OCI-LY7 (cell line): ENCODE measurements around the gene CCDC152. TPM values are rescaled to one million over a fixed set of nuclear protein-coding genes. Genes with fewer than 3 reads are reported as not detected.

ENCODE experiments used
- BruUV-seq: library from RNA; stranded (reverse); fragments of 400-500 nt; replicated peaks from 2 replicates; lab custom pipeline; 2021; lab: Mats Ljungman, UMichigan
- CTCF ChIA-PET: fragments of 300-600 bp; sonication (Branson Sonifier 250); formaldehyde crosslinking; loops from one replicate; lab custom pipeline; 2022; ENCODE audit warnings: antibody characterized with exemption; ENCODE audit not compliant: unreplicated experiment; lab: Charles Lee
- POLR2A ChIA-PET: fragments of 300-600 bp; sonication (Branson Sonifier 250); formaldehyde crosslinking; loops from one replicate; lab custom pipeline; 2022; ENCODE audit warnings: antibody characterized with exemption; lab: Charles Lee
- DNase-seq: peaks from one replicate; pipeline ENCODE4 v3.0.0-alpha.2; 2015; ENCODE audit warnings: low spot score
- H2AFZ ChIP-seq: fragments of 200-600 bp; sonication (generic), shearing (Covaris generic); 2 replicates; pipeline ENCODE4 v1.6.1; 2014; ENCODE audit warnings: mild to moderate bottlenecking, antibody characterized with exemption, low read length, moderate library complexity
- H3K27ac ChIP-seq: fragments of 200-600 bp; sonication (generic); 2 replicates; pipeline ENCODE4 v1.5.1; 2014; ENCODE audit warnings: mixed run types, low read depth, mild to moderate bottlenecking, moderate library complexity, low read length, inconsistent platforms; ENCODE audit not compliant: poor library complexity, severe bottlenecking
- H3K36me3 ChIP-seq: fragments of 200-600 bp; sonication (generic); 2 replicates; pipeline ENCODE4 v1.6.1; 2014; ENCODE audit warnings: mild to moderate bottlenecking, antibody characterized with exemption, low read length, moderate library complexity, mixed read lengths; ENCODE audit not compliant: insufficient read depth
- H3K4me1 ChIP-seq: fragments of 200-600 bp; sonication (generic); 2 replicates; pipeline ENCODE4 v1.5.1; 2014; ENCODE audit warnings: mild to moderate bottlenecking, low read length; ENCODE audit not compliant: insufficient read depth, poor library complexity, severe bottlenecking
- H3K4me2 ChIP-seq: fragments of 200-600 bp; sonication (generic); 2 replicates; pipeline ENCODE4 v1.6.1; 2014; ENCODE audit warnings: mild to moderate bottlenecking, low read length
- H3K4me3 ChIP-seq: fragments of 200-600 bp; sonication (generic); 2 replicates; pipeline ENCODE4 v1.5.1; 2014; ENCODE audit warnings: mild to moderate bottlenecking, low read depth, low read length; ENCODE audit not compliant: poor library complexity, severe bottlenecking
- H3K79me2 ChIP-seq: fragments of 200-600 bp; sonication (generic); 2 replicates; pipeline ENCODE4 v1.6.1; 2016; ENCODE audit warnings: low read depth, mild to moderate bottlenecking, low read length, moderate library complexity, mixed read lengths; ENCODE audit not compliant: insufficient read depth
- H3K9me2 ChIP-seq: fragments of 200-600 bp; sonication (generic); 2 replicates; pipeline ENCODE4 v1.6.1; 2016; ENCODE audit warnings: mild to moderate bottlenecking, low read length, mixed read lengths; ENCODE audit not compliant: insufficient read depth
- H3K9me3 ChIP-seq: fragments of 200-600 bp; sonication (generic); 2 replicates; pipeline ENCODE4 v1.6.1; 2014; ENCODE audit warnings: mild to moderate bottlenecking, mixed run types, low read length, mixed read lengths
- H4K20me1 ChIP-seq: fragments of 200-600 bp; sonication (generic); 2 replicates; pipeline ENCODE4 v1.6.1; 2014; ENCODE audit warnings: mild to moderate bottlenecking, antibody characterized with exemption, low read length, moderate library complexity, mixed read lengths; ENCODE audit not compliant: insufficient read depth
- CTCF ChIP-seq: fragments of 200-600 bp; sonication (generic); conservative IDR thresholded peaks from 2 replicates; pipeline ENCODE4 v1.5.1; 2014; ENCODE audit warnings: mild to moderate bottlenecking, antibody characterized with exemption, low read length, moderate library complexity, mixed read lengths
- EZH2phosphoT487 ChIP-seq: fragments of 200-600 bp; sonication (generic); IDR thresholded peaks from 2 replicates; pipeline ENCODE4 v1.6.1; 2018; ENCODE audit warnings: low read depth, borderline replicate concordance, mild to moderate bottlenecking, mixed run types, antibody characterized with exemption, low read length, moderate library complexity, mixed read lengths
- intact Hi-C: fragments of 100-400 bp; cut with micrococcal nuclease; formaldehyde crosslinking; loops from one replicate; pipeline ENCODE4 v1.10.0; 2022; ENCODE audit not compliant: unreplicated experiment
- total RNA-seq, 2 experiments: library from RNA; depleted of rRNA in 1 of 2; stranded (reverse); fragments of >200 nt in 1 of 2; shearing (Covaris generic) in 1 of 2; gene quantifications; 2 replicates each; pipeline ENCODE4 v1.2.3, GENCODE V29; 2014 to 2022

The CCDC152 gene
- total RNA-seq, 2 experiments from 2014 or later, result not detected

GRCh38 chr5:42825422-42826148 is 69.0 kb downstream of the CCDC152 start:
- no peak overlapping the region for H3K4me2 ChIP-seq
- H2AFZ ChIP-seq, result no peak overlapping the region
- CTCF ChIA-PET, result no interaction called here

GRCh38 chr5:42826757-42827515 is 70.3 kb downstream of the CCDC152 start:
- H3K36me3 ChIP-seq, result no peaks in the 10 kb centered on the region
- no peak overlapping the region for H2AFZ ChIP-seq
- no peaks in the 10 kb centered on the region for H3K4me1 ChIP-seq
- DNase-seq, result no peak
- no peaks in the 10 kb centered on the region for H4K20me1 ChIP-seq
- intact Hi-C loops, result no loop called here
- H3K9me3 ChIP-seq, result no peaks in the 10 kb centered on the region
- BruUV-seq, result no TSS peak
- no peak overlapping the region for H3K4me3 ChIP-seq
- no peak overlapping the region for H3K4me2 ChIP-seq
- TF ChIP-seq CTCF, result no peak
- no peak for TF ChIP-seq EZH2phosphoT487
- no peaks in the 10 kb centered on the region for H3K9me2 ChIP-seq
- ChIA-PET CTCF (interaction anchor here (0.6 kb wide), 1 partner anchor 294 kb away, joined by 3 read pairs; the partner anchor contains the start of gene ZNF131), POLR2A (interaction anchor here (0.6 to 1.3 kb wide), 5 partner anchors 14 to 1703 kb away, joined by 3 to 5 read pairs (median 5); no protein-coding TSS in a partner anchor)
- no peak overlapping the region for H3K27ac ChIP-seq
- no peaks in the 10 kb centered on the region for H3K79me2 ChIP-seq

More at GRCh38 chr5:42825422-42826148, 69.0 kb downstream of the CCDC152 start:
- Histone ChIP-seq H3K79me2 (no peaks in the 10 kb centered on the region), H4K20me1 (no peaks in the 10 kb centered on the region), H3K27ac (no peak overlapping the region), H3K4me1 (no peaks in the 10 kb centered on the region), H3K9me2 (no peaks in the 10 kb centered on the region), H3K36me3 (no peaks in the 10 kb centered on the region), H3K9me3 (no peaks in the 10 kb centered on the region), H3K4me3 (no peak overlapping the region)
- no peak for DNase-seq
- POLR2A ChIA-PET, result interaction anchor here (0.6 to 1.3 kb wide), 2 partner anchors 15 to 65 kb away, joined by 5 to 6 read pairs; no protein-coding TSS in a partner anchor
- intact Hi-C loops, result no loop called here
- TF ChIP-seq CTCF (no peak), EZH2phosphoT487 (no peak)
- no TSS peak for BruUV-seq

DNA sequence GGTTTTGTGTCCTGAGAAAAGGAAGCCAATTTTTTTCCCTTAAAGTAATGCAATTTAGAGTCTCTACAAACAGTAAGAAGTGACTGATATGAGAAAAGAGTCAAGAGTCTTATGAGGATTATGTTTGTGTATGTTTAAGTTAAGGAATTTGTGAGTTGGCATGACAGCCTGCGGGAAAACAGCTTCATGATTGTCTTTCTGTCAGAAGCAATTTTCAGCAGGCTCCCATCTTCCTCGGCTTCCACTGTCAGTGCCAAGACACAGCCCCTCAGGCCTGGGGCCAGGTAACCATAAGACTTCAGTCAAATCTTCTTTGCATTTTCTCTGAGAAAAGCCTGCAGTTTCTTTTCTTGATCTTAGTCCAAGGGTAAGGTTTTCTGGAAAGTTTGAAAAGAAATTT is 72.1 kb downstream of the CCDC152 start:
- Histone ChIP-seq H3K9me3 (no peaks in the 10 kb centered on the region), H3K79me2 (no peaks in the 10 kb centered on the region), H3K4me1 (no peaks in the 10 kb centered on the region), H3K4me3 (no peak overlapping the region), H3K9me2 (no peaks in the 10 kb centered on the region; the same call in 1 of the 2 replicates), H2AFZ (no peak overlapping the region), H3K27ac (no peak overlapping the region), H3K36me3 (no peaks in the 10 kb centered on the region), H3K4me2 (no peak overlapping the region), H4K20me1 (no peaks in the 10 kb centered on the region)
- no TSS peak for BruUV-seq
- TF ChIP-seq CTCF (no peak), EZH2phosphoT487 (no peak)
- intact Hi-C loops, result no loop called here
- CTCF ChIA-PET, result no interaction called here
- DNase-seq, result no peak
- POLR2A ChIA-PET, result no interaction called here
